Stomach (tissue), 9 donors: ENCODE results near the gene FAM120B. TPM values are rescaled to one million over a fixed set of nuclear protein-coding genes. Genes with fewer than 3 reads are reported as not detected.

Experiments
- DNase-seq, 2 donors: peaks; one replicate each; pipeline versions ENCODE4 v3.0.0 to v3.0.0-alpha.2; 2013 to 2019
- H3K27ac ChIP-seq, 5 donors: fragments of 200-600 bp in 4 of 5; sonication (generic) in 4 of 5; one replicate each; pipeline ENCODE4 v1.5.1; 2013 to 2019; ENCODE audit warnings: mild to moderate bottlenecking in 1 of 5, moderate library complexity in 1 of 5
- H3K27me3 ChIP-seq, 3 donors: fragments of 200-600 bp; sonication (generic); one replicate each; pipeline ENCODE4 v1.5.1; 2017 to 2019; ENCODE audit warnings: mixed run types in 1 of 3
- H3K36me3 ChIP-seq, 4 donors: fragments of 200-600 bp; sonication (generic); 1 replicate in 3 of 4; 2 replicates in 1 of 4; pipeline ENCODE4 v1.5.1; 2016 to 2019
- H3K4me1 ChIP-seq, 4 donors: fragments of 200-600 bp; sonication (generic); one replicate each; pipeline ENCODE4 v1.5.1; 2016 to 2019
- H3K4me3 ChIP-seq, 4 donors: fragments of 200-600 bp; sonication (generic) in 3 of 4; one replicate each; pipeline ENCODE4 v1.5.1; 2016 to 2019; ENCODE audit warnings: mild to moderate bottlenecking in 1 of 4
- H3K9me3 ChIP-seq, 4 donors: fragments of 200-600 bp; sonication (generic); one replicate each; pipeline ENCODE4 v1.5.1; 2016 to 2019
- CTCF ChIP-seq, 7 experiments: fragments of 450-650 bp in 4 of 7; fragments of 200-600 bp in 3 of 7; sonication (generic) in 3 of 7; IDR thresholded peaks; one replicate each; pipeline ENCODE4 v1.5.1; 2016 to 2019; ENCODE audit warnings: antibody characterized with exemption in 7 of 7, control low read depth in 2 of 7, mild to moderate bottlenecking in 1 of 7
- EP300 ChIP-seq: sonication (generic); formaldehyde crosslinking; IDR thresholded peaks from one replicate; pipeline ENCODE4 v1.6.1; 2017; ENCODE audit warnings: antibody characterized with exemption
- POLR2A ChIP-seq, 4 donors: fragments of 450-650 bp; IDR thresholded peaks; one replicate each; pipeline ENCODE4 v1.6.1; 2016; ENCODE audit warnings: antibody characterized with exemption in 4 of 4, control low read depth in 2 of 4, mild to moderate bottlenecking in 1 of 4, moderate library complexity in 1 of 4
- POLR2AphosphoS5 ChIP-seq, 3 donors: sonication (generic); formaldehyde crosslinking; IDR thresholded peaks; one replicate each; pipeline ENCODE4 v1.6.1; 2016; ENCODE audit warnings: antibody characterized with exemption in 3 of 3
- WGBS, 5 donors: extraction: QIAGEN DNeasy Blood & Tissue Kit in 3 of 5; methylation state at CpG; one replicate each; pipeline versions ENCODE4 v1.1.5 to v1.1.7; 2013 to 2018; 5-methylcytosine and 5-hydroxymethylcytosine counted together
- intact Hi-C: fragments of 100-400 bp; cut with DNase I; formaldehyde crosslinking; loops from one replicate; pipeline ENCODE4 v1.15.1; 2023; ENCODE audit warnings: low total_unique reads
- polyA plus RNA-seq, 3 donors: library from polyadenylated mRNA; stranded (reverse); fragments of 200-250 nt; gene quantifications; one replicate each; pipeline ENCODE4 v1.2.3, GENCODE V29; 2013
- total RNA-seq, 5 donors: library from RNA; depleted of rRNA; stranded (reverse); fragments of >200 nt; gene quantifications; one replicate each; pipeline versions ENCODE4 v1.1.0 to v1.2.3, GENCODE V29; 2014 to 2016
- donor health status: healthy with polysubstance abuse.
- donor health status: Bipolar disorder and iron deficiency.
- donor health status: healthy.

FAM120B gene
- total and polyA plus RNA-seq, 8 donors: 6.4 to 66.5 (median 27.3) TPM

GRCh38 chr6:170421921-170422320, 115.4 kb downstream of the FAM120B start:
- TF ChIP-seq CTCF (IDR thresholded peaks at IDR 0.05) (no peak), POLR2AphosphoS5 (IDR thresholded peaks at IDR 0.05) (no peak), EP300 (no peak), POLR2A (IDR thresholded peaks at IDR 0.05) (no peak)
- no peak for DNase-seq
- Histone ChIP-seq H3K36me3 (no peaks in the 10 kb centered on the region), H3K9me3 (no peaks in the 10 kb centered on the region), H3K4me3 (no peak overlapping the region), H3K27ac (no peak overlapping the region), H3K27me3 (peaks cover 0 to 68% (median 10%) of the 10 kb centered on the region in 3 donors), H3K4me1 (no peaks in the 10 kb centered on the region)
- intact Hi-C loops: no loop called here
- WGBS, 5 donors: 53 to 76% (median 72%) methylated on average over 9 to 10 of the region's 10 CpGs

- no peak for DNase-seq
- Histone ChIP-seq H3K4me1 (no peaks in the 10 kb centered on the region), H3K36me3 (no peaks in the 10 kb centered on the region), H3K4me3 (no peak overlapping the region), H3K9me3 (no peaks in the 10 kb centered on the region), H3K27me3 (peaks cover 0 to 59% (median 10%) of the 10 kb centered on the region in 3 donors), H3K27ac (no peak overlapping the region)
- 33 to 79% (median 54%) methylated on average over 18 to 29 of the region's 29 CpGs for WGBS, 5 donors
- TF ChIP-seq EP300 (no peak), POLR2A (IDR thresholded peaks at IDR 0.05) (no peak), CTCF (IDR thresholded peaks at IDR 0.05) (no peak), POLR2AphosphoS5 (IDR thresholded peaks at IDR 0.05) (no peak)
- intact Hi-C loops: no loop called here
Observed at GRCh38 chr6:170423030-170423429, 116.5 kb downstream of the FAM120B start.

- Histone ChIP-seq H3K36me3 (no peaks in the 10 kb centered on the region), H3K27me3 (peaks cover 0 to 54% (median 10%) of the 10 kb centered on the region in 3 donors), H3K9me3 (no peaks in the 10 kb centered on the region), H3K27ac (no peak overlapping the region), H3K4me1 (no peaks in the 10 kb centered on the region), H3K4me3 (no peak overlapping the region)
- intact Hi-C loops: no loop called here
- 75 to 86% (median 81%) methylated on average over 12 to 19 of the region's 19 CpGs for WGBS, 5 donors
- TF ChIP-seq CTCF (IDR thresholded peaks at IDR 0.05) (no peak), POLR2A (IDR thresholded peaks at IDR 0.05) (no peak), EP300 (no peak), POLR2AphosphoS5 (IDR thresholded peaks at IDR 0.05) (no peak)
- no peak for DNase-seq
Observed at GRCh38 chr6:170423814-170424603, 117.5 kb downstream of the FAM120B start.

GRCh38 chr6:170424604-170425126, 118.1 kb downstream of the FAM120B start:
- no peak for DNase-seq
- 76 to 86% (median 85%) methylated on average over 7 of the region's 7 CpGs for WGBS, 5 donors
- no peak overlapping the region for H3K27ac ChIP-seq
- intact Hi-C loops: no loop called here
- H3K4me1 ChIP-seq: no peaks in the 10 kb centered on the region
- H3K4me3 ChIP-seq: no peak overlapping the region
- TF ChIP-seq POLR2AphosphoS5 (IDR thresholded peaks at IDR 0.05) (no peak), EP300 (no peak), CTCF (IDR thresholded peaks at IDR 0.05) (no peak), POLR2A (IDR thresholded peaks at IDR 0.05) (no peak)
- no peaks in the 10 kb centered on the region for H3K9me3 ChIP-seq
- H3K27me3 ChIP-seq: peaks cover 0 to 47% (median 10%) of the 10 kb centered on the region in 3 donors
- no peaks in the 10 kb centered on the region for H3K36me3 ChIP-seq
